SH-SY5Y (cell line): Measurements from ENCODE around the gene DUSP28.

ENCODE experiments used
- GATA2 ChIP-seq: IDR thresholded peaks from 2 replicates; pipeline ENCODE4 v1.6.1; 2011; ENCODE audit warnings: mild to moderate bottlenecking, low read depth, low read length
- GATA3 ChIP-seq: IDR thresholded peaks from 2 replicates; pipeline ENCODE4 v1.6.1; 2011; ENCODE audit warnings: low read depth, mild to moderate bottlenecking, low read length, moderate library complexity

DNA sequence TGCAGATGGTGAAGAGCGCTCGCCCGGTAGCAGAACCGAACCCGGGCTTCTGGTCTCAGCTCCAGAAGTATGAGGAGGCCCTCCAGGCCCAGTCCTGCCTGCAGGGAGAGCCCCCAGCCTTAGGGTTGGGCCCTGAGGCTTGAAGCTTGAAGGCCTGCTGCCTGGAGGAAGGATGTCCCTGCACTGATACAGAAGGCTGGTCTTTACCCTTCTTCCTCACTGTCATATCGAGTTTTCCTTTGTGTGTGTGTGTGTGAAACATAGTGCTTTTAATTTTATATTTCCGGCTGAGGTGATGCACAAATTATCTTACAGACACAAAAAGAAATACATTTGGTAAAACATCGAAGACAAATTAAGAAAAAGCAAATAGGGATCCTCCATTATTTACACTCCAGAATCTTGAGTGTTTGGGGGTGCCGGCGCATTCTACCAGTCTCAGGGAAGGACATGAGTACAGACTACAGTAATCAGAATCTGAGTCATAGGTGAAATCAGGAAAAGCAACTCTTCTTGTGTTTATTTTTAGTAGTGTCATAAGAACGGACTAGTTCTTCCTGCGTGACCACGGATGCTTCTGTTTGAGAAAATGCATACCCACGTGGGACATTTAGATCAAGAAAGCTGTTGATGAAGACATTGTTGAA lies 1.3 kb downstream of the DUSP28 start:
- TF ChIP-seq GATA2 (no peak), GATA3 (no peak)
